ENCODE data around the gene AKNA.
A peak's percentile ranks its signal among the peaks of the same experiment; 100 is the strongest.

The AKNA gene

DNA sequence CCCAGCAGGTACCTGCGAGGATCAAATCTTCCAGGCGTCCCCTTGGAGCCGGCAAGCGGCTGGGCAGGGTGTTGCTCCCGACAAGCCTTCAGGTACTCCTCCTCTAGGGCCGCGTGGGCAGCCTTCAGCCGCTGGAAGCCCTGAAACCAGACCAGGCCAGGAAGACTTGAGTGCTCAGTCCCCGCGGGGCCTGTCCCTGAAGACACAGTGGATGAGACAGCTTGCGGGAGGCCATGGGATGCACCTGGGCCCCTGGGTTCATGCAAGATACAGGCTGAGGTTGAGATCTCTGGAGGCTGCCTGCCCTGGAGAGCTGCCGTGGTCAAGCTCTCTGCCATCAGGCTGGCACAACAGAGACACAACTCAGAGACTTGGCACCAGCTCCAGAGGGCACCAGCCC is 25.4 kb downstream of the AKNA start:
- DNase-seq (ENCODE audit: low read depth): no peak

DNA sequence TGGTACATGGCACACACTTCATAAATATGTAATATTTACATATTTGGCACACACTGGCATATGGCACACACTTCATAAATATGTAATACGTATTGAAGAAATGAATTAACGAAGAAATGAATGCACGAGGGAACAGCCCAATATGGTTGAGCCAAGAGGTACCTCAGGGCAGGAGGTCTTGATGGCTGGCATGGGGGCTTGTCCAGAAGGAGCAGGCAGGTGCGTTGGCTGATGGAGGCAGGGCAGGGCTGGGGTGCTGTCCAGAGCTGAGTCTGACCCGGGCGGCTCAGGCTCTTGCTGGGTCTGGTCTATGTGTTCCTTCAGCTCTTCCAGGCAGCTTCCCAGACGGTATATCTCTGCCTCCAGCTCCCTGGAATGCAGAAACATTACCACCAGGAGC is 26.2 kb downstream of the AKNA start:
- DNase-seq (ENCODE audit: low read depth): no peak

DNA sequence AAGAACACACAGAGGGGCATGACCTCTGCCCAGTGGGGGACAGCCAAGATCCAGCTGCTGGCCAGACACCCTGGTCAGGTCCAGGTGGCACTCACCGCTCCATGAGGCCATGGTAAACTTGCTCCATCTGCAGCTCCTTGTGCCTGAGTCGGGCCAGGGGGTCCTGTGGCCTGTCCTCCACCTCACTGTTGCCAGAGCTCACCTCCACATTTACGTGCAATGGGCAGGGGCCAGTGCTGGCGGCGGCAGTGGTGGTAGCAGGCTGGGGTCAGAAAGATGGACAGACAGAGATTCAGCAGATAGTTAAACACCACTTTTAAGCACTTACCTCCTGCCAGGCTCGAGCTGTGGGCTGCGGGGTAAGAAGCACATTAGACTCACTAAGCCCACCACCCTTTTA is 28.0 kb downstream of the AKNA start:
- DNase-seq (ENCODE audit: low read depth): no peak

DNA sequence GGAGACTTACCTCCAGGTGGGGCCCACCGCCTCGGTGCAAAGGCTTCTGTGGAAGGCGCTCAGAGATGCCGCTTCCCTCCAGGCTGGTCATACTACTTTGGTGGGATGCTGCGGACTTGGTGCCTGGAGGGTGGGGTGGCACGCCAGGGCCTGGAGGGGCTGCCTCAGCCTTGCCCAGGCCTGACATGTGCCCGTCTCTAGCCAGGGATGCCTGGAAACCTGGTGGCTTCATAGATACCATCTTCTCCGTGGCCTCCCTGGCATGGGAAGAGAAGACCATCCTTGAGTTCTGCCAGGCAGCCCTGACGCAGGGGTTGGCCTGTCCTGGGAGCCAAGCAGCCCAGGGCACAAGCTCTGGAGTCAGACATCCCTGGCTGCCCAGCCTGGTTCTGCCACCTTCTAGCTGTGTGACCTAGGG is 29.9 kb downstream of the AKNA start:
- no peak for DNase-seq (ENCODE audit: low read depth)

DNA sequence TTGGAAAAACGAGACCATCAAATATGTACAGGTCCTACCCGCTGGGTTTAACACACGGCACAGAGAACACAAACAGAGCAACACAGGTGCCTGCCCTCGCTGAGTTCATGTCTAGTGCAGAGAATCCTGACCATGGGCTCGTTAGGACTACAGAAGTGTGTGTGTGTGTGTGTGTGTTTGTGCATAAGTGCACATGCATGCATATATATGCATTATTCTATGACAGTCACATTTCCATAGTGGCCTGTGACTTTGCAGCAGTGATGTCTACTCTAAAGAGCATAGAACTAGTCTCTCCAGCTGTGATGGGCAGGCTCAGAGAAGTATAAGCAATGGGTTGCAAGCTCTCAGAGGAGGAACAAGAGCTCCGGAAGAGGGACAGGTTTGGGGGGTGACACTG is 30.4 kb downstream of the AKNA start:
- no peak for DNase-seq (ENCODE audit: low read depth)

- DNase-seq (ENCODE audit: low read depth): no peak
These were observed 31.0 kb downstream of the AKNA start for GRCh38 chr9:114356792-114357191.

GRCh38 chr9:114355821-114356220 is 32.0 kb downstream of the AKNA start:
- DNase-seq (ENCODE audit: low read depth): no peak

GRCh38 chr9:114351932-114352331 is 35.9 kb downstream of the AKNA start:
- DNase-seq (ENCODE audit: low read depth): no peak

- no peak for DNase-seq (ENCODE audit: low read depth)
These were observed 37.0 kb downstream of the AKNA start for GRCh38 chr9:114350636-114351401.

DNA sequence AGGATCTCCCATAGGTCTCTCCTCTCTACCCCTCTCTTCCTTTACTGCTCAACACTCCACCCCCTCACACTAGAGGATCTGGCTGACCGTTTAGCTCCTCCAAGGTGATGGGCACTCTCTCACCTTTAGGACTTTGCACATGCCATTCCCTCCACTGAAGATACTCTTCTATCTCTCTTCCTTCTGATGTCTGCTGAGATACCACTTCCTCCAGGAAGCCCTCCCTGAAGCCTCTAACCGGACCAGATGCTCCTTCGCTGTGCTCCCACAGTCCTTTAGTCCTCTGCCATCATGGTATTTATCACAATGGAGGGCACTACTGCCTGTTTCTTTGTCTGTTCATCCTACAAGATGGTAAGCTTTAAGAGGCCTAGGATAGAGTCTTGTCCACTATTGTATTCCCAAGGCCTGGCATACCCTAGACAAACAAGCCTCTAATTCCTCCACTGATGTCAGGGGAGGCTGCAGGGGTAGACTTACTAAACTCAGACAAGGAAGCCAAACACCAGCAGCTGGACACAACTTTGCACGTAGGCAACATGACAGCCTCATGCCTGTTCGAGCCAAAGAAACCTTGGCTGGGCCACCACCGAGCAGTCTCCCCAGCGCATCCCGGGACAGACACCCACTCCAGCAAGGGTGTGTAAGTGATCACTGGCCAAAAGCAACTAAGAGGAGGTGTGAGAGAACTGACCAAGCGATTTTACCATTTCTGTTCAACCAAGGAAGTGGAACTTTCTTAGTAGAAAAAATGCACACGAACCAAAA is 37.9 kb downstream of the AKNA start:
- no peak for DNase-seq (ENCODE audit: low read depth)

DNA sequence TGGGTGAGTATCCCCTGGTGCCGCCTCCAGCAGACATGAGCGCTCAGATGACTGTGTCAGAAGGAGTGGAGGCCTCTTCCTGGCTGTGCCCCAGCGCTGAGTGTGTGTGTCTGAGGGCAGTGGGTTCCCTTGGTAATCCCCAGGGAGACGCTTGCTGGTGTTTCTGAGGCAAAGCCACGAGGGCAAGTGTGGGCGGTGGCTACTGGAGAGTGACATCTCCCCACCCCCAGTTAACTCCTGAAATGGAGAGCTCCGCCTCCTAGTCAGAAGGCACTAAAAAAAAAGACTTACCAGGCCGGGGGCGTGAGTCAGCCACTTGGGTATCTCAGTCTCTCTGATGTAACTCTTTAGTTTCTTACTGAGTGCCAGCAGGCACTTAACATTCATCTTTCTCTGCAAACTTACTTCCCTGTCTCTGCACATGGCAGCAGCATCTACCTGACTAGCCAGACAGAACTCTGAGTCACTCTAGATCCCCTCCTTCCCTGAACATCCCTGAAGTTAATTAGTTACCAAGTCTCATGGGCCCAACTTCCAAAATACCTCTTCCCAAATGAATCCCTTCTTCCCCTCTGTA is 38.8 kb downstream of the AKNA start:
- peak; percentile 61 for DNase-seq (ENCODE audit: low read depth)

DNA sequence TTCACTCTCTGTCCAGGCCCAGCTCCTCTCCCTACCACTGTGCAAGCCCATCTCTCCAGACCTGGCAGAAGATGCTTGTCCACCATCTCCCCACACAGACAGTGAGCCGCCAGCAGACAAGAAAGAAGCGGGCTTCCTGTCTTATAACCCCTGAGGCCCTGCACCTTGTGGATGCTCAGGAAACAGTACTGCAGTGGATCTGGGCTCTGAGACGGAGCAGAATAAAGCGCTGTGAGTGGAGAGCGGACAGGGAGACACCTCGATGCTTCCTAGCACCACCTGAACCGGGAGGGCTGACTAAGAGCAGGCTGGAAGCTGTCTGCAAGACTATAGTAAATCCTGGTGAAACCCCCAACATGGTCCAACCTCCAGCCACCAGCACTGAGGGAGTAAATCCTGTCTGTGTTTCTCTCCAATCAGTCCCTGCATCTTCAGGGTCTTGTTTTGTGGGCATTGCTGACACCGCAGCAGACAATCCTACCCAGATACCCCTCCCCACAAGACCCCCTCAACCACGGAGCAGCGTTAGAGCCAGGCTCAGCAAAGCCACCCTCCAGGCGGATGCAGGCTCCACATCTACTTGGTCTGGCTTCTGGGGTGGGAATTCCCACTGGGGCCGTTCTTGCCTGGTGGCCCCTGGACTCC is 39.4 kb downstream of the AKNA start:
- DNase-seq (ENCODE audit: low read depth): no peak

DNA sequence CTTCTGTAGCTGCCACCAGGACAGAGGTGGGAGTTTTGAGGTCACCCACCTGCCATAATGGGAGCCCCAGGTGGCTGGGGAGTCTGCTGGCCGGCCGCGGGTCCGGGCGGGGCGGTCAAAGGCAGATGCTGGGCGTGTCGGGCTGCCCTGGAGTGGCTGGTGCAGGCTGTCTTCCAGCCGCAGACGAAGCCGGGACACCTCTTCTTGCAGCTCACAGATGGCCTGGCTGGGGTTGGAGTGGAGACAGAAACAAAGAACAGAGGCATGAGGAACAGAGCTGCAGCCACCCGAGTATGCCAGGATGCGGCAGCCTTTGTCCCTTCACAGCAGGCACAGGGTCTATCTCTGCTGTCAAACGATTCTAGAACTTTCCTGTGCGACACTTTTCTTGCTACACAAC is 40.1 kb downstream of the AKNA start:
- DNase-seq (ENCODE audit: low read depth): no peak

DNA sequence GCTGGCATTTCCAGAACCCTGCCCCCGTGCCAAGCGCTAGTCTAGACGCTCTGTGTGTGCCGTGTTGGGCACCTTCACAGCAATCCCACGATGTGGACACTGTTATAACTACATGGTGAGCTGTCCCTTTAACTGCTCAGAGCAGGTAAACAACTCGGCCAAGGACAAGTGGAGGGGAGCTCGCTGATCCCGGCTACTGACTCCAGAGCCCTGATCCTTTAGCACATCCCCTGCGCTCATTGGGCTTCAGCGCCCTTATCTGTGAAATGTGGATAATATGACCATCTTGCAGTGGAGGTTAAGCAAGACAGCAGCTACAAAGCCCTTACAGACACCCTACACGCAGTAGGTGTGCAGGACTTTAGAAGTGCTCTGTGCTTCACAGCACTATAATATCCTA is 41.6 kb downstream of the AKNA start:
- no peak for DNase-seq (ENCODE audit: low read depth)

GRCh38 chr9:114345493-114346065 is 42.2 kb downstream of the AKNA start:
- no peak for DNase-seq (ENCODE audit: low read depth)

DNA sequence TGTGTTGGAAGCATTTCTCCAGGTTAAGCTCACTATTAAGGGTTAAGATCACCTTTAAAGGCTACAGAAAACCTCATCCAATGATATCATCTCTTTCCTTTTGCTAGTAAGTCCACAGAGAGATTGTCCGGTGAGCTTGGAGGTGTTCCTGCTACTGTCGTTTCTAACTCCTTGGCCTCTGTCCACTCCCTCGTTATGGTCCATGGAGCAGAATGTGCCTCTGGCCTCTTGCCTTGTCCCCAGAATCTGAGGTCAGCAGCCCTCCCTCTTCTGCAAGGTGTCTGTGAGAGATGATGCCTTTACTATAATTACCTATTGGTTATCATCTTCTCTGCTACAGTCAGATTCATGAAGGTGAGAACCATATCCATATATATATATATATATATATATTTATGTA is 43.1 kb downstream of the AKNA start:
- DNase-seq (ENCODE audit: low read depth): no peak

DNA sequence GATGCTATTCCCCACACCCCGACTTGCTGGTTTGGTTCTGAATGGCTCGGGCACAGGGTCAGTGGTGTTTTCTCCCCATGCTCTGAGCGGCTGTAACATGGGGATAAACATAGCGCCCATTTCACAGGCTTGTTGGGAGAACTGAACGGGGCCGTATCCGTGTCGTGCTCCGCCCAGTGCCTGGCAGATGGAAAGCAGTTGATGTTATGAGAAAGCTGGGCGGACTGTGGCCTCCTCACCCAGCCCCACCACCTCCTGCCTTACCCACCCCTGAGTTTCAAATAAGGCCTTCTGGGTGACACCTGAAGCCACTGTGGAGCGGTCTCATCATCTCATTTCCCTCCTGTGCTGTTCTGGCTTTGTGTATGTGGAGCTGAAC is 43.6 kb downstream of the AKNA start:
- no peak for DNase-seq (ENCODE audit: low read depth)

GRCh38 chr9:114343471-114344187 is 44.2 kb downstream of the AKNA start:
- no peak for DNase-seq (ENCODE audit: low read depth)

GRCh38 chr9:114342755-114343440 is 44.9 kb downstream of the AKNA start:
- DNase-seq (ENCODE audit: low read depth): no peak

- no peak for DNase-seq (ENCODE audit: low read depth)
These were observed 45.8 kb downstream of the AKNA start for GRCh38 chr9:114341991-114342390.

GRCh38 chr9:114341152-114341830 is 46.5 kb downstream of the AKNA start:
- no peak for DNase-seq (ENCODE audit: low read depth)

All from stimulated activated CD8-positive, alpha-beta memory T cell treated with anti-CD3 and anti-CD28 coated beads, Interleukin-12 subunit alpha, Interleukin-12 subunit beta, amount 100 ng/mL, for 4 hours (primary cell).